ENCODE data around the gene VSTM1.

The VSTM1 gene

GRCh38 chr19:54013866-54014265 is 49.8 kb downstream of the VSTM1 start:
- Mint-ChIP-seq H3K4me3 (no peak overlapping the region), H3K9me3 (no peaks in the 10 kb centered on the region), H3K27me3 (ENCODE audit: low read depth) (peaks cover 9% of the 10 kb centered on the region), H3K4me1 (ENCODE audit: low read depth) (no peaks in the 10 kb centered on the region), H3K27ac (no peak overlapping the region), H3K36me3 (ENCODE audit: low read depth) (no peaks in the 10 kb centered on the region)
- DNase-seq (ENCODE audit: low spot score), result no peak

GRCh38 chr19:54011507-54012211 is 52.0 kb downstream of the VSTM1 start:
- no peaks in the 10 kb centered on the region for H3K4me1 Mint-ChIP-seq (ENCODE audit: low read depth)
- no peaks in the 10 kb centered on the region for H3K9me3 Mint-ChIP-seq
- H3K27ac Mint-ChIP-seq, result no peak overlapping the region
- H3K27me3 Mint-ChIP-seq (ENCODE audit: low read depth), result peaks cover 6% of the 10 kb centered on the region
- H3K4me3 Mint-ChIP-seq, result no peak overlapping the region
- no peak for DNase-seq (ENCODE audit: low spot score)
- no peaks in the 10 kb centered on the region for H3K36me3 Mint-ChIP-seq (ENCODE audit: low read depth)

GRCh38 chr19:54010474-54010873 is 53.2 kb downstream of the VSTM1 start:
- Mint-ChIP-seq H3K4me3 (no peak overlapping the region), H3K27me3 (ENCODE audit: low read depth) (peaks cover 3% of the 10 kb centered on the region), H3K9me3 (no peaks in the 10 kb centered on the region), H3K27ac (no peak overlapping the region), H3K36me3 (ENCODE audit: low read depth) (no peaks in the 10 kb centered on the region), H3K4me1 (ENCODE audit: low read depth) (no peaks in the 10 kb centered on the region)
- no peak for DNase-seq (ENCODE audit: low spot score)

- peaks cover 3% of the 10 kb centered on the region for H3K27me3 Mint-ChIP-seq (ENCODE audit: low read depth)
- H3K4me1 Mint-ChIP-seq (ENCODE audit: low read depth), result no peaks in the 10 kb centered on the region
- no peak for DNase-seq (ENCODE audit: low spot score)
- H3K4me3 Mint-ChIP-seq, result no peak overlapping the region
- no peaks in the 10 kb centered on the region for H3K9me3 Mint-ChIP-seq
- H3K27ac Mint-ChIP-seq, result no peak overlapping the region
- H3K36me3 Mint-ChIP-seq (ENCODE audit: low read depth), result no peaks in the 10 kb centered on the region
Measured at GRCh38 chr19:54009440-54009839, 54.3 kb downstream of the VSTM1 start.

GRCh38 chr19:54002495-54003315 is 61.0 kb downstream of the VSTM1 start:
- peaks cover 3% of the 10 kb centered on the region for H3K27me3 Mint-ChIP-seq (ENCODE audit: low read depth)
- H3K4me1 Mint-ChIP-seq (ENCODE audit: low read depth), result no peaks in the 10 kb centered on the region
- DNase-seq (ENCODE audit: low spot score), result no peak
- no peak overlapping the region for H3K27ac Mint-ChIP-seq
- H3K9me3 Mint-ChIP-seq, result no peaks in the 10 kb centered on the region
- no peak overlapping the region for H3K4me3 Mint-ChIP-seq
- H3K36me3 Mint-ChIP-seq (ENCODE audit: low read depth), result no peaks in the 10 kb centered on the region

GRCh38 chr19:54001496-54001895 is 62.2 kb downstream of the VSTM1 start:
- peaks cover 3% of the 10 kb centered on the region for H3K27me3 Mint-ChIP-seq (ENCODE audit: low read depth)
- no peaks in the 10 kb centered on the region for H3K4me1 Mint-ChIP-seq (ENCODE audit: low read depth)
- no peak overlapping the region for H3K4me3 Mint-ChIP-seq
- no peaks in the 10 kb centered on the region for H3K36me3 Mint-ChIP-seq (ENCODE audit: low read depth)
- no peak overlapping the region for H3K27ac Mint-ChIP-seq
- no peak for DNase-seq (ENCODE audit: low spot score)
- no peaks in the 10 kb centered on the region for H3K9me3 Mint-ChIP-seq

GRCh38 chr19:53999694-54000093 is 64.0 kb downstream of the VSTM1 start:
- no peak overlapping the region for H3K4me3 Mint-ChIP-seq
- no peaks in the 10 kb centered on the region for H3K36me3 Mint-ChIP-seq (ENCODE audit: low read depth)
- H3K27ac Mint-ChIP-seq, result no peak overlapping the region
- H3K4me1 Mint-ChIP-seq (ENCODE audit: low read depth), result no peaks in the 10 kb centered on the region
- peaks cover 3% of the 10 kb centered on the region for H3K27me3 Mint-ChIP-seq (ENCODE audit: low read depth)
- no peak for DNase-seq (ENCODE audit: low spot score)
- H3K9me3 Mint-ChIP-seq, result no peaks in the 10 kb centered on the region

- H3K4me3 Mint-ChIP-seq, result no peak overlapping the region
- H3K27me3 Mint-ChIP-seq (ENCODE audit: low read depth), result peaks cover 16% of the 10 kb centered on the region
- no peaks in the 10 kb centered on the region for H3K36me3 Mint-ChIP-seq (ENCODE audit: low read depth)
- H3K4me1 Mint-ChIP-seq (ENCODE audit: low read depth), result no peaks in the 10 kb centered on the region
- no peak for DNase-seq (ENCODE audit: low spot score)
- H3K9me3 Mint-ChIP-seq, result no peaks in the 10 kb centered on the region
- H3K27ac Mint-ChIP-seq, result no peak overlapping the region
Measured at GRCh38 chr19:53998223-53998622, 65.5 kb downstream of the VSTM1 start.

- no peak for DNase-seq (ENCODE audit: low spot score)
- Mint-ChIP-seq H3K27me3 (ENCODE audit: low read depth) (peaks cover 22% of the 10 kb centered on the region), H3K27ac (no peak overlapping the region), H3K9me3 (no peaks in the 10 kb centered on the region), H3K36me3 (ENCODE audit: low read depth) (no peaks in the 10 kb centered on the region), H3K4me1 (ENCODE audit: low read depth) (no peaks in the 10 kb centered on the region), H3K4me3 (no peak overlapping the region)
Measured at GRCh38 chr19:53994811-53995210, 68.9 kb downstream of the VSTM1 start.

- H3K9me3 Mint-ChIP-seq, result no peaks in the 10 kb centered on the region
- H3K27ac Mint-ChIP-seq, result no peak overlapping the region
- no peaks in the 10 kb centered on the region for H3K4me1 Mint-ChIP-seq (ENCODE audit: low read depth)
- H3K27me3 Mint-ChIP-seq (ENCODE audit: low read depth), result peaks cover 24% of the 10 kb centered on the region
- H3K36me3 Mint-ChIP-seq (ENCODE audit: low read depth), result no peaks in the 10 kb centered on the region
- DNase-seq (ENCODE audit: low spot score), result no peak
- H3K4me3 Mint-ChIP-seq, result no peak overlapping the region
Measured at GRCh38 chr19:53993448-53993847, 70.2 kb downstream of the VSTM1 start.

- no peak overlapping the region for H3K27ac Mint-ChIP-seq
- no peaks in the 10 kb centered on the region for H3K9me3 Mint-ChIP-seq
- H3K36me3 Mint-ChIP-seq (ENCODE audit: low read depth), result no peaks in the 10 kb centered on the region
- no peaks in the 10 kb centered on the region for H3K4me1 Mint-ChIP-seq (ENCODE audit: low read depth)
- DNase-seq (ENCODE audit: low spot score), result no peak
- peaks cover 24% of the 10 kb centered on the region for H3K27me3 Mint-ChIP-seq (ENCODE audit: low read depth)
- no peak overlapping the region for H3K4me3 Mint-ChIP-seq
Measured at GRCh38 chr19:53992815-53993214, 70.9 kb downstream of the VSTM1 start.

GRCh38 chr19:53992211-53992610 is 71.5 kb downstream of the VSTM1 start:
- no peak for DNase-seq (ENCODE audit: low spot score)
- Mint-ChIP-seq H3K27ac (no peak overlapping the region), H3K4me1 (ENCODE audit: low read depth) (no peaks in the 10 kb centered on the region), H3K4me3 (no peak overlapping the region), H3K9me3 (no peaks in the 10 kb centered on the region), H3K36me3 (ENCODE audit: low read depth) (no peaks in the 10 kb centered on the region), H3K27me3 (ENCODE audit: low read depth) (peaks cover 24% of the 10 kb centered on the region)

GRCh38 chr19:53991224-53992113 is 72.2 kb downstream of the VSTM1 start, which contains the start of gene CACNG6:
TSS of gene CACNG6 (plus strand) at chr19:53991637. CDS start at chr19:53992878, 1,241 bp downstream.
- H3K27me3 Mint-ChIP-seq (ENCODE audit: low read depth), result peaks cover 24% of the 10 kb centered on the region
- H3K27ac Mint-ChIP-seq, result no peak within 1 kb of the TSS

More at GRCh38 chr19:53991224-53992113, 72.2 kb downstream of the VSTM1 start, which contains the start of gene CACNG6:
- no peak within 1 kb of the TSS for H3K4me3 Mint-ChIP-seq
- H3K36me3 Mint-ChIP-seq (ENCODE audit: low read depth), result no peaks in the 10 kb centered on the region
- H3K9me3 Mint-ChIP-seq, result no peaks in the 10 kb centered on the region
- H3K4me1 Mint-ChIP-seq (ENCODE audit: low read depth), result no peaks in the 10 kb centered on the region
- no peak for DNase-seq (ENCODE audit: low spot score)
